Progenitor cell of endocrine pancreas (in vitro differentiated cells): ENCODE measurements around the gene RNASET2. TPM values are rescaled to one million over a fixed set of nuclear protein-coding genes. Genes with fewer than 3 reads are reported as not detected.

ENCODE experiments used
- DNase-seq: peaks from one replicate; pipeline ENCODE4 v3.0.0; 2021; ENCODE audit warnings: low spot score; ENCODE audit not compliant: unreplicated experiment
- H3K27ac Mint-ChIP-seq: 2 replicates; pipeline ENCODE4 v1.8.0; 2021; ENCODE audit warnings: mild to moderate bottlenecking, moderate library complexity, mixed read lengths
- H3K27me3 Mint-ChIP-seq: 2 replicates; pipeline ENCODE4 v1.8.0; 2021; ENCODE audit warnings: mixed read lengths
- H3K36me3 Mint-ChIP-seq: 2 replicates; pipeline ENCODE4 v1.8.0; 2022; ENCODE audit warnings: mixed read lengths; ENCODE audit not compliant: insufficient read depth
- H3K4me1 Mint-ChIP-seq: 2 replicates; pipeline ENCODE4 v1.8.0; 2021; ENCODE audit warnings: low read depth, mixed read lengths
- H3K4me3 Mint-ChIP-seq: 2 replicates; pipeline ENCODE4 v1.8.0; 2021; ENCODE audit warnings: low read depth, mild to moderate bottlenecking, moderate library complexity, mixed read lengths
- H3K9me3 Mint-ChIP-seq: 2 replicates; pipeline ENCODE4 v1.8.0; 2021; ENCODE audit warnings: low read depth, mixed read lengths
- CTCF ChIP-seq: fragments of 200-600 bp; sonication (generic); IDR thresholded peaks from one replicate; pipeline ENCODE4 v1.5.0; 2021; ENCODE audit warnings: antibody characterized with exemption, mild to moderate bottlenecking; ENCODE audit not compliant: unreplicated experiment
- total RNA-seq: library from RNA; stranded (reverse); gene quantifications from 2 replicates; pipeline ENCODE4 v1.2.1, GENCODE V29; 2021

The RNASET2 gene
- total RNA-seq, 1 donor from 2014 or later: 27.9 TPM

GRCh38 chr6:166977621-166978525 is 21.5 kb upstream of the RNASET2 start:
- Mint-ChIP-seq H3K27me3 (no peaks in the 10 kb centered on the region), H3K4me1 (no peaks in the 10 kb centered on the region), H3K27ac (no peak overlapping the region), H3K4me3 (no peak overlapping the region), H3K9me3 (no peaks in the 10 kb centered on the region), H3K36me3 (peaks cover 7% of the 10 kb centered on the region)
- TF ChIP-seq CTCF: no peak
- DNase-seq: no peak

GRCh38 chr6:166976636-166977035 is 20.3 kb upstream of the RNASET2 start:
- H3K27ac Mint-ChIP-seq: no peak overlapping the region
- H3K36me3 Mint-ChIP-seq: peaks cover 9% of the 10 kb centered on the region
- no peak for TF ChIP-seq CTCF
- H3K9me3 Mint-ChIP-seq: no peaks in the 10 kb centered on the region
- no peaks in the 10 kb centered on the region for H3K4me1 Mint-ChIP-seq
- no peak overlapping the region for H3K4me3 Mint-ChIP-seq
- no peaks in the 10 kb centered on the region for H3K27me3 Mint-ChIP-seq
- no peak for DNase-seq

GRCh38 chr6:166972101-166972500 is 15.8 kb upstream of the RNASET2 start:
- Mint-ChIP-seq H3K4me3 (no peak overlapping the region), H3K4me1 (no peaks in the 10 kb centered on the region), H3K27me3 (no peaks in the 10 kb centered on the region), H3K36me3 (peaks cover 6% of the 10 kb centered on the region), H3K27ac (no peak overlapping the region), H3K9me3 (peaks cover 10% of the 10 kb centered on the region)
- no peak for DNase-seq
- TF ChIP-seq CTCF: no peak

- Mint-ChIP-seq H3K4me3 (no peak overlapping the region), H3K27me3 (no peaks in the 10 kb centered on the region), H3K36me3 (peaks cover 11% of the 10 kb centered on the region), H3K9me3 (peaks cover 18% of the 10 kb centered on the region), H3K27ac (no peak overlapping the region), H3K4me1 (no peaks in the 10 kb centered on the region)
- no peak for TF ChIP-seq CTCF
- DNase-seq: no peak
Observed at GRCh38 chr6:166971271-166971670, 14.9 kb upstream of the RNASET2 start.

GRCh38 chr6:166970776-166971175 is 14.4 kb upstream of the RNASET2 start:
- TF ChIP-seq CTCF: no peak
- Mint-ChIP-seq H3K36me3 (peaks cover 14% of the 10 kb centered on the region), H3K9me3 (peaks cover 22% of the 10 kb centered on the region)

More at GRCh38 chr6:166970776-166971175, 14.4 kb upstream of the RNASET2 start:
- Mint-ChIP-seq H3K27ac (no peak overlapping the region), H3K4me1 (no peaks in the 10 kb centered on the region), H3K27me3 (no peaks in the 10 kb centered on the region), H3K4me3 (no peak overlapping the region)
- DNase-seq: no peak
